GM21576 (cell line): ENCODE results near the gene GIPR.
"Not testable (repeated sequence)": the region's sequence is repeated elsewhere in the genome, so short reads cannot be mapped to it uniquely, and the experiment has no call there.

Experiments
- ATAC-seq: cut with Tn5 transposase; IDR thresholded peaks from one replicate; pipeline ENCODE4 v1.9.1; 2021; ENCODE audit warnings: mild to moderate bottlenecking, moderate library complexity; ENCODE audit not compliant: unreplicated experiment

The GIPR gene

GRCh38 chr19:45691516-45692186 is 23.6 kb downstream of the GIPR start, which contains the start of gene SNRPD2:
TSS of gene SNRPD2 (minus strand) at chr19:45691953. CDS start at chr19:45691888, 65 bp downstream.
- ATAC-seq, result peak; percentile 39

GRCh38 chr19:45692187-45693105 is 24.4 kb downstream of the GIPR start, which contains the start of gene QPCTL:
TSS of gene QPCTL (plus strand) at chr19:45692666. CDS start at chr19:45692704, 38 bp downstream.
- ATAC-seq, result peak; percentile 81

GRCh38 chr19:45693106-45693788 is 25.2 kb downstream of the GIPR start:
- no peak for ATAC-seq

- no peak for ATAC-seq
Observed at GRCh38 chr19:45701676-45702075, 33.7 kb downstream of the GIPR start.

GRCh38 chr19:45705115-45705514 is 37.1 kb downstream of the GIPR start:
- no peak for ATAC-seq

GRCh38 chr19:45705710-45706415 is 37.8 kb downstream of the GIPR start:
- no peak for ATAC-seq

- ATAC-seq, result no peak
Observed at GRCh38 chr19:45710356-45711130, 42.5 kb downstream of the GIPR start.

- no peak for ATAC-seq
Observed at GRCh38 chr19:45711851-45712698, 44.1 kb downstream of the GIPR start.

GRCh38 chr19:45712699-45713067 is 44.7 kb downstream of the GIPR start:
- ATAC-seq, result no peak

GRCh38 chr19:45713141-45713540 is 45.1 kb downstream of the GIPR start:
- ATAC-seq, result no peak

- no peak for ATAC-seq
Observed at GRCh38 chr19:45715139-45715538, 47.1 kb downstream of the GIPR start.

- ATAC-seq, result no peak
Observed at GRCh38 chr19:45716359-45717130, 48.5 kb downstream of the GIPR start.

- ATAC-seq, result peak; percentile 87
Observed at GRCh38 chr19:45717131-45717982, 49.3 kb downstream of the GIPR start.

- peak; percentile 8 for ATAC-seq
Observed at GRCh38 chr19:45717983-45718650, 50.1 kb downstream of the GIPR start.

- ATAC-seq, result not testable (repeated sequence)
Observed at GRCh38 chr19:45720065-45720464, 52.0 kb downstream of the GIPR start.

- not testable (repeated sequence) for ATAC-seq
Observed at GRCh38 chr19:45728683-45729082, 60.7 kb downstream of the GIPR start.

GRCh38 chr19:45729800-45730290 is 61.8 kb downstream of the GIPR start:
- no peak for ATAC-seq
